Right kidney (tissue), 1 donor: Measurements from ENCODE around the gene ARHGAP33.

Experiments used
- DNase-seq: peaks from one replicate; pipeline ENCODE4 v3.0.0-alpha.2; 2016

The ARHGAP33 gene

GRCh38 chr19:35777961-35778360 is 2.6 kb downstream of the ARHGAP33 start:
- no peak for DNase-seq

- no peak for DNase-seq
These were observed 3.7 kb downstream of the ARHGAP33 start for GRCh38 chr19:35779033-35779432.

- DNase-seq = no peak
These were observed 4.7 kb downstream of the ARHGAP33 start for GRCh38 chr19:35780058-35780457.

GRCh38 chr19:35780717-35781116 is 5.4 kb downstream of the ARHGAP33 start:
- no peak for DNase-seq

GRCh38 chr19:35781650-35782049 is 6.3 kb downstream of the ARHGAP33 start:
- DNase-seq = no peak

DNA sequence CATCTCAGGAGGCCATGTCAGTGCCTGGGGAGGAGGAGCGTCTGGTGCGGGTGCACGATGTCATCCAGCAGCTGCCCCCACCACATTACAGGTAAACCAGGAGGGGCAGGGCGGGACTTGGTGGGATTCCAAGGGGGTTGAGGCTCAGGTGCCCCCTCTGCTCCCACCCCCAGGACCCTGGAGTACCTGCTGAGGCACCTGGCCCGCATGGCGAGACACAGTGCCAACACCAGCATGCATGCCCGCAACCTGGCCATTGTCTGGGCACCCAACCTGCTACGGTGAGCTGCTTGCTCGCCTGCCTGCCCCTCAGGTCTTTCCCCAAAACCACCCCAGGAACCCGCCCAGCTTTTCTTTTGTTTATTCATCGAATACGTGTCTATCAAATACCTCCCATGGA is 7.2 kb downstream of the ARHGAP33 start:
- no peak for DNase-seq

- no peak for DNase-seq
These were observed 8.4 kb downstream of the ARHGAP33 start for GRCh38 chr19:35783469-35784434.

DNA sequence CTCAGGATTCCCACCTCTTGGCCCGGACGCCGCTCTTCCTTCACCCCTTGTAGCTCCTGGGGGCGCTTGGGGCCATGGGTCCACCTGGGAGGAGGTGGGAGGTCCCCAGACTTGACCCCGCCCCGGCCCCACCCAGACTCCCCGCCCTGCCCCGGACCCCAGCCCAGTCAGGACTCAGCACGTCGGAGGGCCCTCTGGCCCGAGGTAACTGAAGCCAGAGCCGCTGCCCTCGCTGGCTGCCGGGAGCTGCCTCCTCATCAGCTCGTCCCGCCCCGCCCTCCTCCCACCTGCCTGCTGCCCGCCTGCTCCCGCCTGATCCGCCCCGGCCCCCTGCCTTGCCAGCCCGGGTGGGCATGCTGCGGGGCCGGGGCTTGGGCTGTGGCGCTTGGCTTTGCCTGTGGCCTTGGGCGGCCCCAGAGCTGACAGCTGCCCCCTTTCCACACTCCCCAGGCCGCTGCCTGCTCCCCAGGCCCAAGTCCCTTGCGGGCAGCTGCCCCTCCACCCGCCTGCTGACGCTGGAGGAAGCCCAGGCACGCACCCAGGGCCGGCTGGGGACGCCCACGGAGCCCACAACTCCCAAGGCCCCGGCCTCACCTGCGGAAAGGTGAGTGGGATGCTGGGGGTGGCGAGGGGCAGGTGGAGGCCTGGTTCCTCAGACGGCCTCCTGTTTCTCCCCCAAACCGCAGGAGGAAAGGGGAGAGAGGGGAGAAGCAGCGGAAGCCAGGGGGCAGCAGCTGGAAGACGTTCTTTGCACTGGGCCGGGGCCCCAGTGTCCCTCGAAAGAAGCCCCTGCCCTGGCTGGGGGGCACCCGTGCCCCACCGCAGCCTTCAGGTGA is 9.4 kb downstream of the ARHGAP33 start:
- DNase-seq = no peak

DNA sequence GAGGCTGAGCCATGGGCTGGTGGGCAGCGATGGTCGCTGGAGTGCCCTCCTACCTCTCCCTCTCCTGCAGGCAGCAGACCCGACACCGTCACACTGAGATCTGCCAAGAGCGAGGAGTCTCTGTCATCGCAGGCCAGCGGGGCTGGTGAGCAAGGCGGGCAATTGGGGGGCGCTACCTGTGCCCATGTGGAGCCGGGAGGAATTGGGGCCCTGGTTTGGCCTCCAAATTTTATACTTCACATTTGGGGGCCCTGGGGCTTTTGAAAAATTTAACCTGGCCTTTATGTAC is 9.9 kb downstream of the ARHGAP33 start:
- DNase-seq = no peak

GRCh38 chr19:35786299-35787160 is 11.2 kb downstream of the ARHGAP33 start:
- DNase-seq = no peak

DNA sequence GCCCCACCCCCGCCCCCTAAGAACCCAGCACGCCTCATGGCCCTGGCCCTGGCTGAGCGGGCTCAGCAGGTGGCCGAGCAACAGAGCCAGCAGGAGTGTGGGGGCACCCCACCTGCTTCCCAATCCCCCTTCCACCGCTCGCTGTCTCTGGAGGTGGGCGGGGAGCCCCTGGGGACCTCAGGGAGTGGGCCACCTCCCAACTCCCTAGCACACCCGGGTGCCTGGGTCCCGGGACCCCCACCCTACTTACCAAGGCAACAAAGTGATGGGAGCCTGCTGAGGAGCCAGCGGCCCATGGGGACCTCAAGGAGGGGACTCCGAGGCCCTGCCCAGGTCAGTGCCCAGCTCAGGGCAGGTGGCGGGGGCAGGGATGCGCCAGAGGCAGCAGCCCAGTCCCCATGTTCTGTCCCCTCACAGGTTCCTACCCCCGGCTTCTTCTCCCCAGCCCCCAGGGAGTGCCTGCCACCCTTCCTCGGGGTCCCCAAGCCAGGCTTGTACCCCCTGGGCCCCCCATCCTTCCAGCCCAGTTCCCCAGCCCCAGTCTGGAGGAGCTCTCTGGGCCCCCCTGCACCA is 11.9 kb downstream of the ARHGAP33 start:
- DNase-seq = no peak

- DNase-seq = no peak
These were observed 13.0 kb downstream of the ARHGAP33 start for GRCh38 chr19:35788205-35788960.

GRCh38 chr19:35789195-35789977 is 14.0 kb downstream of the ARHGAP33 start:
- DNase-seq = no peak

- DNase-seq = no peak
These were observed 14.9 kb downstream of the ARHGAP33 start for GRCh38 chr19:35789978-35790944.

DNA sequence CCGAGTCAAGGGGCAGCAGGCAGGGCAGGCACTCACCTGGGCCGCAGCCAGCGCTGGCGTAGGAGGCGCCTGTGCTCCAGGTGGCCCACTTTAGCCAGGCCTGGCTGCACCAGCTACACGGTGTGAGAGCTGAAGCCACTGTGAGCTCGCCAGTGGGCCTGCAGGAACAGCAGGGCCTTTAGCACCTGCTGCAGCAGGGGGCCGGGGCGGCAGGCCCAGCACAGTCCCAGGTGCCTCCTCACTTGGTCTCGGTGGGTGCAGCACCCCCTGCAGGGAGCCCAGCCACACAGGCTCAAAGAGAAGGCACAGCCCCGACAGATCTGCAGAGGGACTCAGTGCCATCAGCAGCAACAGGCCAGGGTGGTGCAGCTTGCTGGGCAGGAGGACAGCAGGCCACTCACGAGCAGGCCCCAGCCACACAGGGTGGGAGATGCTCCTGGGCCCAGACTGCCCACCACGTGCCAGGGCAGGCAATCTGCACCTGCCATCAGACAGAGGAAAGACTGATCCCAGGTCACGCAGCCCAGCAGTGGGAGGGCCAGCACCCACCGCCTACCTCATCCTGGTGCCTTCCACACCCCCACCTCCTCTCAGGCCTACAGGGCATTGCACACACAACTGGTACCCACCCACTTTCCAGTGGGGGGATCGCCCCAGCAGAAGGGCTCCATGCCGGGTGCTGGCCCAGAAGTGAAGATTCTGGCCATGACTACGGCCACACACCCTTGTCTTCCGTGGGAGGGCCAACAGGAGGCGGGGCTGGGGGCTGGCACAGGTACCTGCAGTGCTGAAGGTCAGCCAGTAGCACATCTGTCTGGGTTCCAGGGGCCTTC is 15.8 kb downstream of the ARHGAP33 start:
- DNase-seq = no peak

GRCh38 chr19:35791814-35792279 is 16.5 kb downstream of the ARHGAP33 start:
- DNase-seq = no peak

- DNase-seq = no peak
These were observed 16.9 kb downstream of the ARHGAP33 start for GRCh38 chr19:35792312-35792711.

GRCh38 chr19:35792888-35793287 is 17.5 kb downstream of the ARHGAP33 start:
- no peak for DNase-seq
